ENCODE measurements around the gene BAIAP2L2.

BAIAP2L2 gene

DNA sequence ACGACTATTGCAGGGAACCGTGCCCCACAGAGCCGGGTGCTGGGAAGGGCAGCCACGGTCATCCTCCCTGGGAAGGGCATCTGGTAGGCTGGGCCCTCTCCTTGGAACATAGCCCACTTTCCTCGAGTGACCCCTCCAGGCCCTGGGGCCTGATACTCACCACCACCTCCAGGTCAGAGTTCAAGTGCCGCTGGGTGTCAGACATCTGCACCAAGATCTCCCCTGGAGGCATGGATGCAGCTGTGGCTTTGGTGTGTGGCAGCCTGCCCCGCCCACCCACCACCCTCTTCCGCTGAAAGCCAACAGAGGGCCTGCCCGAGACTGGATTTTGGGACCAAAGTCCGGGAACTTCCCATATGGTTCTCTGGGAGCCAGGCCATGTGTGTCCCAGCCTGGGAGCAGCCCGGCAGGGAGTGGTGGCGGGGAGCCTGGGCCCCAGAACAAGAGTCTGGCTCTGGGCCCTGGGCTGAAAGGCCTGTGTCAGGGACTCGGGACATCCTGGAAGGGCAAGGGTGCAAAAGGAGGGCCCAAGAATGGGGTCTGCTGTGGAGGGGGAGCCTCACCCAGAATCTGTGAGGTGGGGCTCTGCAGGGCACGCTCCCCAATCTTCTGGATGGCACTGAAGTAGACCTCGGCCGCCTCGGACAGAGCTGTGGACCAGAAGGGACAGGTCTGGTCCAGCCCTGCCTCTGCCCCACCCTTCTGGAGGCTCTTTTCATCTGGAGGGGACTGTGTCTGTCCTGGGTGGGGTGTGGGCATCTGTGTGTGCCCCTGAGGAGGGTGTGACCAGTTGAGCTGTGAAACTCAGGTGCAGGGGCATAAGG lies 2.6 kb downstream of the BAIAP2L2 start:
- DNase-seq (ENCODE audit: low read depth), result no peak

DNA sequence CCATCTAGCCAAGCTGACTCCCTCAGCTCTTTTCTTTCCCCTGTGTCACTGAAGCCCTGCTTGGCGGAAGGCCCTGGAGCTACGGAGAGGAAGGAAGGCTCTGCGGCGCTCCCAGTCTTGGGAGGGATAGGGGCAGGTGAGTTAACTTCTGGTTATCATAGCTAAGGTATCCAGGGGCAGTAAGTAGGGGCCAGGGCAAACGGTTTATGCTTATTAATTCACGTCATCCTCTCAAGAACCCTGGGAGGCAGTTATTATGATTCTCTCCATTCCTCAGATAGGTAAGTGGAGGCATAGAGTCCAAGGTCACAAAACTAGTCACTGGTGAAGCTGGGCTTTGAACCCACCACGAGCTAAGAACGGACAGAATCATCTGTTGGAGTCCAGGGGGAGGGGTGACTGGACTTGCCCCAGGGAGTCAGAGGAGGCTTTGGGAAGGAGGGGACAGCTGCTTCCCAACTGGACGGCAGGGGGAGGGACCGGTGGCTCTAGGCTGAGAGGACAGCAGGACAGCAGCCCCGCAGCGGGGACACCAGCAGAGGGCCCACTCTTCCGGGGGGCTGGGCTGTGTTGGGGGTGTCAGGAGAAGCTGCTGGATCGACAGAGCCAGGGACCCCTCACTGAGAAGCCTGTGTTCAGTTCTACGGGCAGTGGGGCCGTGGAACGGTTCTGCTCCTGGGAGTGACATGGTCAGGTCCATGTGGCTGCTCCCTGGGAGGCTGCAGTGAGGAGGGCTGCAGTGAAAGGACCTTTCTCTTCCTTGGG lies 3.5 kb downstream of the BAIAP2L2 start:
- DNase-seq (ENCODE audit: low read depth), result no peak

DNA sequence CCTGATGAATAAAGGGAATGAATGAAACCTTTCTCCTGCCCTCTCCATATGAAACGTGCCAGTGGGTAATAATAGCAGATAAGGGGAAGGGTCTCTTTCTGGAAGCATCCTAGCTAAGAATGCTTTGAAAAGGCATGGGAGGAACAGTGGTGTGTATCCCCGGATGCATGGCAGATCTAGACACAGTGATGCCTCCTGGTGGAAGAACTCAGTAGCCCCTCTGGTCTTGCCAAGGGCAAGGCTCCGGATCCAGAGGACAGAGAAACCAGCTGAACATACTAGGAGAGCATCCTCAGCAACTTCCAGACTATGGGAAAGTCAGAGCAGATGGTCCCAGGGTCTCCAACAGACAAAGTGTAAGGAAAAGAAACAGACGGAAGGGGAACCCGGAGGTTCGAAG lies 6.4 kb downstream of the BAIAP2L2 start:
- no peak for DNase-seq (ENCODE audit: low read depth)

DNA sequence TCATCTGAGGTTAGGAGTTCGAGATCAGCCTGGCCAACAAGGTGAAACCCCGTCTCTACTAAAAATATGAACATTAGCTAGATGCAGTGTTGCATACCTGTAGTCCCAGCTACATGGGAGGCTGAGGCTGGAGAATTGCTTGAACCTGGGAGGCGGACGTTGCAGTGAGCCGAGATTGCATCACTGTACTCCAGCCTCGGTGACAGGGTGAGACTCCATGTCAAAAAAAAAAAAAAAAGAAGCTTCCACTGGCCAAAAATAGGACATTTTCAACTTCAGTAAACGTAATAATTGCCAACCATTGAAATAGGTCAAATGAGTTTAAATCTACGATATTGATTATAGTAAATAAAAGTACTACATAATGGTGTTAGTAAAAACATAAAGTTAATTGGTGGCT lies 6.8 kb downstream of the BAIAP2L2 start:
- no peak for DNase-seq (ENCODE audit: low read depth)

DNA sequence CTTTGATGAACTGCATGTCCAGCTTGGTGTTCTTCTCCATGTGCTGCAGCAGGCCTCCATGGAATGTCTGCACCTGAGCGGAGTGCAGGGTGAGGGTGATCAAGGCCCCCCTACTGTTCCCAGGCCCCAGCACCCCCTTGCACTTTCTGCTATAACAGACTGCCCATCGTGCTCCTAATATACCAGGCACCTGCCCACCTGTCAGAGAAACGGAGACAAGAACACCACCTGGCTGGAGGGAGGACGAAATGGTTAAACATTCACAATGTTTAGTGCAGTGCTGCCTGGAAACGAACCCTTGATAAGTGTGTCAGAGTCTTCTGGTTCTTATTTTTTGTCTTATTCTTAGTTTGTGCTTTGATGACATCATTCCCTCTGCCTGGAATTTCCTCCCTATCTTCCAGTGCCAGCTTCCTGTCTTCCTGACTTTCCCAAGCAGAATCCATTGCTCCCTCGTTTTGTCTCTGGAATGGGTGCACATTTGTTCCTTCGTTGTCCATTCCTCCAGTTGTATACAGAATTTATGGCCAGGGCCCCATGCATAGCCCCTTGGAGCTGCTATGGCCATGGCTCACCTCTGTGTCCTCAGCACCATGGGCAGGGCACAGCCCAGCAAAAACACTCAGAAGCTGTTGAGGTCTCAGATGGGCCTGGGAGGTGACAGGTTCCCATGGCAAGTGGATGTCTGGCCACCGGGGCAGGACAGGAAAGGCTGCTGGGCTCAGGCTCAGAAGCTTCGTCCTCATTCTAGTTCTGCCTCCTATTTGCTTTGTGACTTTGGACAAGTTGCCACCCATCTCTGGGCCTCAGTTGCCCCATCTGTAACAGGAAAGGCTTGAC lies 11.9 kb downstream of the BAIAP2L2 start:
- DNase-seq (ENCODE audit: low read depth), result no peak

DNA sequence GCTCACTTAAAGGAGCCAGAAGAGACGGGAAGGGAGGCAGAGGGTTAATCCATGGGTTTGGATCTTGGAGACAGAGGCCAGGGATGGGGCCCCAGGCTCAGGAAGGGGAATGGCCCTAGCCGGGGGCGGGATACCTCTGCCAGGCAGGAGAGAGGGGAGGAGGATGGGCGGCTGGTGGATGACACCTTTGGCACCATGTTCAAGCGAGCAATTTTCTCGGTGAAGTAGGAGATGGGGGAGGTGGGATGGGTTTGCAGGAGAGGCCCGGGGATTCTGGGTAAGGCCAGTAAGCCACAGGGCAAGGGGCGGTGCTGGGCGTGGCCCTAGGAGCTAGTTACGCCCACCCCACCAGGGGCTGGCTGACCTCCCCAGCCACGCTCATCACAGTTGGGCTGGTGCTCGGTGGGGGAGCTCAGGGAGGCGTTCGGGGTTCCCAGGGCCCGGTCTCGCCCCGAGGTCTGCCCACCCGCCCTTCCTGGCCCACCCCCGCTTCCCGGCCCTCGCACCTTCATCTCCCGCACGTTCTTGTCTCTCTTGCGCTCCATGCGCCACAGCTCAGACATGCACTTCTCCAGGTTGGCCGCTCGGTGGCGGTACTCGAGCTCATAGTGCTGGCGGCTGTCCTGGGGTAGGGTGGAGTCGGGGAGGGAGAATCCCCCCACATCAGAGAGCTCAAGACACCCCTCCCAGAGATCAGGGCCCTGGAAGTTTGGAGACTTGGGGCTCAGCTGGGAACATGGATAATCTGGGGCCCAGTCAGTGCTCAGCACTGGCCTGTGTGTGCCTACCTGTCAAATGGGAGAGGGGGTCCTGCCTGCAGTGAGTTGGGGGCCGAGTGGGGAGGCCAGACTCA lies 12.7 kb downstream of the BAIAP2L2 start:
- no peak for DNase-seq (ENCODE audit: low read depth)

DNA sequence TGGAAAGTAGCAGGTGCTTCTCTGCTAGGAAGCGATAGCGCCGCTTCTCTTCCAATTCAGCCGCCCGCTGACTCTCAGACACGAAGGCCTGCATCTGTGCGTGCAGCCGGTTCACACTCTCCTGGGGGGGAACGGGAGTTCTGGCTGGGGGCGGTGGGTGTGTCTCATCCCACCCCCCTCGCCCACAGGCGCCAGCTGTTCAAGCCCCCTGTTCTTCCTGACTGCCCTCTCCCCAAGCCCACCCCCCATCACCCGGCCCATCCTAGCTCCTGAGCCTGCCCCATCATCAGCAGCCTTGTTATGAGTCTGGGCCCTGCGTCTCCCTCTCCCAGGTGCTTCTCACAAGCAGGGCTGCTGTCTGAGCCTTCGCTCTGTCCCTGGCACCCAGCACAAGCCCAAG lies 13.4 kb downstream of the BAIAP2L2 start:
- no peak for DNase-seq (ENCODE audit: low read depth)

DNA sequence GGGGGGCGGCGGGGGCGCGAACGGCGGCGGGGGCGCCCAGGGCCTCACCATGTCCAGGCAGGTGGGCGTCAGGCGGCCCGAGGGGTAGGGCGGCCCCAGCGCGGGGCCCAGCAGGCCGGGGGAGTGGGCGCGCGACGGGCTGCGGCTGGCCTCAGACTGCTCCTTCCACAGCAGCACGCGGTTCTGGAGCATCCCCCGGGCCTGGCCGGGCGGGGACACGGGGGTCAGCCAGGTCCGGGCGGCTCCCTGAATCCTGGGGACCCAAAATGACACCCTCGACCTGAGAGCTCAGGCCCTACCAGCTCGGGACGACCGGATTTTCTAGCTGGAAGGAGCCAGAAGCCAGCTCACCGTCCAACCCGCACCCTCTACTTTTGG lies 21.0 kb downstream of the BAIAP2L2 start:
- DNase-seq (ENCODE audit: low read depth), result no peak

DNA sequence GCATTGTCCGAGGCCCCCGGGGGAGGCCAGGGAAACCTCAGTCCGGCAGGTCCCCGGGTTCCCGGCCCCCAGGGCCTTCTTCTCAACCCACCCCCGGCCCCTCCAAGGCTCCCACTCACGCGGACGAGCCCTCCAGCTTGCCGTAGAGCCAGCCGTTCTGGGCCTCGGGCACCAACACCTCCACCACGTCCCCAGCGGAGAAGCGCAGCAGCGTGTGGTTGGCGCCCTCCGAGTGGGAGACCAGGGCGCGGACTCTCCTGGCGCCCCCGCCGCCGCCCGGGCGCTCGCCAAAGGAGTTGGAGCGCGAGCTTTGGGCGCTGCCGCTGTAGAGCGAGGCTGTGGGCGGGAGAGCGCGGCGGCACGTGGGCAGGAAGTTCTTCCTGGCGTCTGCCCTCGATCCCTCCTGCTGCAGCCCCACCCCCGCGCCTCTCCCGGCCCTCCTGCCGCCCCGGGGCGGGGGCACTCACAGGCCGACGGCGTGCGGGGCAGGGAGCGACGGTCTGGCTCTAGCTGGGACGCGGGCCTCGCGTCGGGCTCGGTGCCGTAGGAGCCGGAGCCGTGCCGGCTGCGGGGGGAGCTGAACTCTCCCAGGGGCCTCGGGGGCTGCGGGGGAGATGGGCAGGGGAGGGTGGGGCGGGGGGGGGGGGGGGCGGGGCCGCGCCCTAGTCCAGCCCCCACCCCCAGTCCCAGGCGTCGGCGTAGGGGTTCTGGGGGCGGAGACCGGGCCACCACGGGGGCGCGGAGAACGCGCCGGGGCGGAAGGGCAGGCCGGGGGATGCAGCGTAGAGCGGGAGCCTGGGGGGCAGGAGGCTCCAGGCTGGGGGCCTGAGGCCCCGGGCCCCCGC lies 21.6 kb downstream of the BAIAP2L2 start:
- no peak for DNase-seq (ENCODE audit: low read depth)

DNA sequence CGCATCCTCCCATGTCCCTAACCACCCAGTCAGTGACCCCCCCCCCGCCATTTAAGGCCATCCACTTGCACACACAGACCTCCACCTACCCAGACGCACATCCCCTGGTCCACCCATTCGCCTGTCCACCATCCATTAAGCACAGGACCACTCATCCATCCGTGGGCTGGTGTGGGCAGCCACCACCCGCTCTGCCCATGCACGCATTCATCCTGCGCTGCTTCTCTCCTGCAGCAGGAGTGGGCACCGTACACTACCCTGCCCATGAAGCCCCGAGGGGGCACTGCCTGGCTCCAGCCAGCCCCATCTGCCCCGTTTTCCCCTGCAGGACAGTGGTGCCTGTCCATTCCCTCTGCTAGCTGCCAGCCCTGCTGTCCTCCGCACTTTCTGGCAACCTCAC lies 22.6 kb downstream of the BAIAP2L2 start:
- no peak for DNase-seq (ENCODE audit: low read depth)

DNA sequence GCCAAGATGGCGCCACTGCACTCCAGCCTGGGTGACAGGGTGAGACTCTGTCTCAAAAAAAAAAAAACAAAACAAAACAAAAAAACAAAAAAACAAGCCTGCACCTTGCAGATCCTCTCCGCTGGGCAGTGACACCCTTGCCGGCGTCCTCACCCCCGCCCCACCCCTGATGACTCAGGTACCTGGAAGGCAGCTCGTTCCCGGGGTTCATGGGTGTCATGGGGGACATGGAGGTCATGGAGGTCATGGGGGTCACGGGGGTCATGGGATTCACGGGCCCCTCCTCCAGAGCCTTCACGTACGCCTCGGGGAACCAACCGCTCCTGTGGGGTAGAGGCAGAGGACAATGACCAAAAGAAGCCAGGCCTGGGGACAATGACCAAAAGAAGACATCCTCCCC lies 23.5 kb downstream of the BAIAP2L2 start:
- no peak for DNase-seq (ENCODE audit: low read depth)

DNA sequence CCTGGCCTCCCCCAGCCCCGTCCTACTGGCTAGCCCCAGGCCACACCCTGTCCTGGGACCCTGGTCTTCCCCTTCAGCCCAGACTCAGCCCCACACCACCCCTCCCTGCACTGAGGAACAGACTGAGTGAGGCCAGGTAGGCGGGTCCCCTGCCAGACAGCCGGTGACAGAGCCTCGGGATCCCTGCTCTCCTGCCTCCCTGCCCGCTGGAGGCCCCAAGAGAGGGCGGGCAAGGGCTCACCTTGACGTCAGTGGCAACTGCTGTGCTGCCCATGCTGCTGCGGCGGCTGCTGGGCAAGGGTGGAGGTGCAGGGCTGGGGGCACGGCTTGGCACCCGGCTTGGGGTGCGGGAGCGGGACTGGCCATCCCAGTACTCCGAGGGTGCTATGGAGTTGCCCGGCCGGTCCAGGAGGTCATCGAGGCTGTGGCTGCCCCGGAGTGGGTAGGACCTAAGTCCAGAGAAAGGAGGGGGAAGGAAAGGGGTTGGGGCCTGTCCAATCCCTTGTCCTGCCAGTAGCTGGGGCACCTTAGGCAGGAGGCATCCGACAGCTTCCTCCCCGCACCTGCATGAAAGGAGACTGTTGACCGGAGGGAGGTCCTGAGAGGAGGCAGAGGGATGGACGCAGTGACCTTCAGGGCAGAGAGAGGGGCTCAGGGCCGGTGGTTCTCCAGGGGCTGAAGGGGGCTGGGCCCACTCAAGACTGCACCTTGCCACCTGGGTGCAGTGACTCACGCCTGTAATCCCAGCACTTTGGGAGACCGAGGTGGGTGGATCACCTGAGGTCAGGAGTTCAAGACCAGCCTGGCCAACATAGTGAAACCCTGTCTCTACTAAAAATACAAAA lies 24.3 kb downstream of the BAIAP2L2 start:
- DNase-seq (ENCODE audit: low read depth), result no peak

DNA sequence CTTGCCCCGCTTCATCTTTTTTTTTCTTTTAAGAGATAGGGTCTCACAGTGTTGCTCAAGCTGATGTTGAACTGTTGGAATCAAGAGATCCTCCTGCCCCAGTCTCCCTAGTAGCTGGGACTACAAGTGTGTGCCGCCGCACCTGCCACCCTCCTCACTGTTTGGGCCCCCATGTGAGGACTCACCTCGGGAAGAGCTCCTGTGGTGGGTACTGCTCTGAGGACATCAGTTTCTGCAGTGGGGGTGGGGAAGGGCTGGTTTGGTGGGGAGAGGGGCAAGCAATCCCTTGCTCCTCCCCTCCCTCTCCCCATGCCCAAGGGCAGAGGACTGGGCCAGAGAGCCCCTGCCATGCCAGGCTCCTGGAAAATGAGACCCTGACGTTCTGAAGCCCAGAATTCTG lies 25.0 kb downstream of the BAIAP2L2 start:
- no peak for DNase-seq (ENCODE audit: low read depth)

DNA sequence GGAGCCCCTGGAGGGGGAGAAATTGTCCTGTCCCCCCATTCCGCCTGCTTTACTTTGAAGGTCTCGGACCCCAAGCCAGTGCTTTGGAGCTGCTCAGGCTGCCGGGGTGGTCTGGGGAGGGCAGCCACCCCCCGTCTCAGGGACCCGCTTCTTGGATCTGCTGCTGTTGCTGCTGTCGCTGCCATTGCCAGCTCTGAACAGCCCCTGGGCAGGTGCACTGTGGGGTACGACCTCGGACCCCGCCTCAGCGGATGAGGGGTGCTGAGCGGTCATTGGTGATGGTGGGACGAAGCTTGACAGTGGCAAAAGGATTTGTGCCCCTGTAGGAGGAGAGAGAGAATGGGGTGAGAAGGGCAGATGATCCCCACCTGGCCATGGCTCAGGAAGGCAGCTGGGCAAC lies 25.4 kb downstream of the BAIAP2L2 start:
- DNase-seq (ENCODE audit: low read depth), result no peak

DNA sequence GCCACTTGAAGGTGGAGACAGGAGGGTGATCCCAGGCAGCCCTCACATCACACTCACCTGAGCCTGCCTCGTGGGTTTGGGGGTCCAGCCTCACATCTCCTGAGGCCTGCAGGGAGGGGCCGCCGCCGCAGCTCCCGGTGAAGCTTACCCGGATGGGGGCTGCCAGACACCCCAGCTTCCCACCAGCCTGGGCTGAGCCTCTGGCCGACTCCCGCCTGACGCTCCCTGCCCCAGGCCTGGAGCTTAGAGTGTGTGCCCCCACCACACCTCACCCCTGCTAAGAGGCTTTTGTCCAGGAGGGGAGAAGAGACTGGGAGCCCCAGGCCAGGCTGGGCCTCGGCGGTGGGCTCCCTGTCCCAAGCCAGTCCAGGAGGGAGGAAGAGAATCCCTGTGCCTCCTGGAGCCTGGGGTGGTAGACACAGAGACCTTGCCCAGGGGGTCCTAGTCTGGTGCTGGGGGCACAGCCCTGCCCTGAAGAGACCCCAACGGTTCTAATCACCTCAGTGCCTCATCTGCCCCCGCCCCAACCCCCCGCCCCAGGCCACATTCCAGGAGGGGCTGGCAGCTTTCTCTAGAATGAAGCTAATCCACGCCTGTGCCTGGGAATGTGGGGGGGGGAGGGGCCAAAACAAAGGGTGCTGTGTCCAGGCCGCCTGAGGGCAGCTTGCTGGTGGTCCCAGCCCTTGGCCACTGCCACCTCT lies 26.4 kb downstream of the BAIAP2L2 start, which contains the start of gene SLC16A8:
Gene SLC16A8 (minus strand): TSS at position 254 of the 701 bp plus-strand sequence. CDS start 1,311 bp downstream, outside the sequence.
- no peak for DNase-seq (ENCODE audit: low read depth)

DNA sequence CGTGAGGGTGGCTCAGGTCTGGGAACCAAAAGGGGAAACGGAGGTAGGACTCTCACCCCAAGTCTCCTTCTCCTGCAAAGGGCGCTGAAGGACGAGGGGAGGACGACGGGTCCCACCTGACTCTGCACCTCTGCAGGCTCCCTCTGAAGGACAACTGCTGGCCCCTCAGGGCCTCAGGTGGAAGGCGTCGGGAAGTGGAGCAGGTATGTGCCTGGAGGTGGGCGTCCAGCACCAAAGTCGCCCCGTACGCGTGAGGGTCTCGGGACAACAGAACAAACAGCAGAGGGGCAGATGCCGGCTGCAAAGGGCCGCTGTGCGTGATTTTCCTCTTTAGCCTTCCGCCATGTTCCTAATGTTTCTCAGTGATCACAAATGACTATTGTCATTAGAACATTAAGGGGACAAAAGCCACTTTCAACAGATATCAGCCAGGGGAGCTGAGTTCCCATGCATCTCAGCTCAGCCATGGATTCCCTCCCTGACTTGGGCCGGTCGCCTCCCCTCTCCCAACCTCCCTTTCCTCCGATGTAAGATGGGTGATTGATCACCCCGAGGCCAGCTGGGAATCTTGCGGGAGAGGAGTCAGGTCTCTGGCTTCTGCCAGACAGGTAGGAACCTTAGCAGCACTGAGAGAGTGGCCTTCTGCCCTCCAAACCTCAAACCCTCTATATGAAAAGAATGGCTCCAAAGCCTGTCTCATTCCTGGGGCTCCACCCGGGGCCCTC lies 27.3 kb downstream of the BAIAP2L2 start:
- DNase-seq (ENCODE audit: low read depth), result no peak

DNA sequence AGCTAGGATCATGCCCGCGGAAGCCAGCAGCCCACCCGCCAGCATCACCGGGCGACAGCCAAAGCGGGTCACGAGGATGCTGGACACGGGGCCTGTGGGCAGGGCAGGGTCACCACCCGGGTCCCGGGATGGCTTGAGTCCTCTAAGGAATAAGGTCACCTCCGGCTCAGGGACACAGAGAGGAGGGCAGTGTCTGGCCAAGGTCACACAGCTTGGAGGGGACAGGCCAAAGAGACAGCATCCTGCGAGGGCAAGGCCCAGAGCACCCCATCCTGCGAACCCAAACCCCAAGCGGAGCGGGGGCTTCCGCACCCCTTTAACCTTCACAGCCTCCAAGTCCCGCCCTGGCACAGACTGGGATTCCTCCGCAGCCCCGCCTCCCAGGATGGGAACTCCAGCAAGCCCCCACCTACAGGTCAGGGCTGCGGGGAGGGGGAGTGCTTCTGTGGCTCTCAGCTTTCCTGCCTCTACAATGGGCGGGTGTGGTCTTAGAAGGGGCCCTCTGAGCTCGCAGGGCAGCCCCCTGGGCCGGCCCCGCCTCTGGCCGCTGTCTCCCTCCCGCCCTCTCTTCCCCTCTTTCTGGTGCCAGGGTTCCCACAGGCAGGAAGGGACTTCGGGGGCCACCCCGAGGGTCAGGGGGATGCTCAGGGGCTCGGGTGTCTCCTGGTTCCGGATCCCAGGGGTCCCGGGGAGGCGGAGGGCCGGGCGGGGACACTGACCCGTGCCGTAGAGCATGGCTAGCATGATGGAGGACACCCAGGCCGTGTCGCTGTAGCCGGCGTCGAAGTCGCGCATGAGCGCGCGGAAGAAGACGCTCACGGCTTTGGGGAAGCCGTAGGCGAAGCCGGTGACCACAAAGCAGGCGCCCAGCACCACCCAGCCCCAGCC lies 28.3 kb downstream of the BAIAP2L2 start:
- no peak for DNase-seq (ENCODE audit: low read depth)

DNA sequence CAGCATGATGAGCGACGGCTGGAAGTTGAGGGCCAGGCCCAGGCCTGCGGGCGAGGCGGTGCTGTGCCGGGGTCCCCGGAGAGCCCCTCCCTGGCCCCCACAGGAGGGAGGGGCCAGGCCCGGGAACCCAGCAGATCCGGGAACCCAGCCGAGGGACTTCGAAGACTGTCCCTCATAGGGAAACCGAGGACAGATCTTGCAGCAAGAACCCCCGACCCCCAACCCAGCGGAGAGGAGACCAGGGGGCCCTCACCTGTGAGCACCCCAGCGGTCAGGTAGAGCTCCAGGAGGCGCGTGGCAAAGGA lies 28.9 kb downstream of the BAIAP2L2 start:
- DNase-seq (ENCODE audit: low read depth), result no peak

Data from stimulated activated CD8-positive, alpha-beta memory T cell treated with anti-CD3 and anti-CD28 coated beads, Interleukin-7, amount 100 ng/mL, for 24 hours (primary cell).